ENCODE data around the gene CHRNA4.

CHRNA4 gene

DNA sequence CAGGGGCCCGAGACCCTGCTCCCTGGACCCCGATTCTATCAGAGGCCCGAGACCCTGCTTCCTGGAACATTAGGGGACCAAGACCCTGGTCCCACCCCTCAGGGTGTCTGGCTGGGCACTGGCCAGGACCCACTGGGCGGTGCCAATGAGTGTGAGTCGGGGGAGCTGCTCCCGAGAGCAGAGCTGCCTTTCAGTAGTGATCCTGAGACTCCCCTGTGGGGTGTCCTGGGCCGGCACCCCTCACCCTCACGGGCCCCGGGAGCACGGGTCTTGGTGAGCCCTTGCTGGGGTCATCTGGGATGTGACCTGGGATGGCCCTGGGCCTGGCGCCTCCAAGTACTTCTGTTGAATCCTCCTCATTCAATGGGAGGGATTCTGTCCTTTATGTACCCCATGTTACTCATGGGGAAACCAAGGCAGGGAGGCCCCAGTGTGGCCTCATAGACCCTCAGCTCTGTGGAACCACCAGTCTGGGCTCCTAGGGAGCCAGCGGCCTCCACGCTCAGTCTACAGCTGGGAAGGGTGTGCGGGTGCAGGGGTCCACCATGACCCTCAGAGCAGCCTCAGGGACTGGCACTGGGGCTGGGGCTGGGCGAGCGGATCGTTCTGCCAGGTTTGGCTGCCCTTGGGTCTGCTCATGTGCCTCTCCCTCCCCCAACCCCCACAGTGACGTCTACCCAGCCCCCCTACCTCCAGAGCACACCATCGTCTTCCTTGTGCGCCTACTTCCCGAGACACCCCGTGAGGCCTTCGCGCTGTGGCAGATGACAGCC, 42.6 kb downstream of the CHRNA4 start:
- DNase-seq = no peak

DNA sequence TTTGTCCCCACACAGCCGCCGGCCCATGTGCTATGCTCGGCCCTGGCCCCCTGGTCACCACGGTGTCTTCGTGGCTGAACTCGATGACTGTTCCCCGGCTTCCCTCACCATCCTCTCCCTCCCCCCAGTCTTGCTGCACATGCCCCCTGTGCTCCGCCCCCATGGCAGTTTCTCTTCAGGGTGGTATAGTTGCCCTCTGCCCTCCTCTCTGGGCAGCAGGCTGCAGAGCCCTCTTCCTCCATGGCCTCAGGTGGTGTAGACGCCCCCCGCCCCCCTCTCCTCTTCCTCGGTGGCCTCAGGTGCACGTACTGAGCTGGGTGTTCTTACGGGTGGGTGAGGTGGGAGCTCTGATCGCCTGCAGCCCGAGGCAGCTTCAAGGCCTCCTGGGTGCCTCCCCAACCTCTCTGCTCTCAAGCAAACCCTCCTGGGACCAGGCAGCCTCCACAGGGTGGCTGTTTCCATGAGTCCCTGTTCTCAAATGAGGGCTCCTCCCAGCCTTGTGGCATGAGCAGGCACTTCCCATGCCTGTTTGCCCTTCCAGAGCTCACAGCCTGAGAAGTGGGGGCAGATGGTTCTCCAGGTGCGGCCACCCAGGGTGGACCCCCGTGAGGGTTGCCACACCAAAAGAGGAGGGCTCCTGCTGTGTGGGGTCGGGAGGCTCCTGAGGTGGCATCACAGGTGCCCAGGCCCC, 43.4 kb downstream of the CHRNA4 start:
- DNase-seq = no peak

DNA sequence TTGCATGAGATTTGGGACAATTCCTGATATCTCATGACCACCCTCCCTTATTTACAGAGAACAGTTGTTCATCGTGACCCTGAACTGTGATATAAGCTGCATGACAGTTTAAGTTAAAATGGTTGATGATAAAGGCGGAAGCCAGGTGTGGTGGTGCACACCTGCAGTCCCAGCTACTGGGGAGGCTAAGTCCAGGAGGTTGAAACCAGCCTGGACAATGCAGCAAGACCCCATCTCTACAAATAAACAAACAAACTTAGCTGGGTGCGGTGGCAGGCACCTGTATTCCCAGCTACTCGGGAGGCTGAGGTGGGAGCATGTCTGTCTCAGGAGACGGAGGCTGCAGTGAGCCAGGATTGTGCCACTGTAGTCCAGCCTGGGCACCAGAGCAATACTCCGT, 44.1 kb downstream of the CHRNA4 start:
- DNase-seq = no peak

DNA sequence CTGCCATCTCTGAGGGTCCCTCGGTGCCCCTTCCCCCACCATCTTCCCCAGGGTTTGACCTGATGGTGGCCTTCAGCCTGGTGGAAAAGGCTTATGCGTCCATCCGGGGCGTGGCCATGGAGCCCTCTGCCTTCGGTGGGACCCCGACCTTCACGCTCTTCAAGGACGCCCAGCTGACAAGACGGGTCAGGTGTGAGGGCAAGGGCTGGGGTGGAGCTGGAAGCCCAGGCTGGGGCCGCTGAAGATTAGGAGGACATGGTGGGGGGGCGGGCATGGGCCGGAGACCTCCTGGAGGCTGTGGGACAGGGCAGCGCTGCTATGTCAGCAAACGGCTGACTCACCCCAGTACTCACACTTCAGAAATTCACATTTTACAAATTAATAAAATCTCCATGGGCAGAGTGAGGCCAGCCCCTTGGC, 44.6 kb downstream of the CHRNA4 start:
- no peak for DNase-seq

DNA sequence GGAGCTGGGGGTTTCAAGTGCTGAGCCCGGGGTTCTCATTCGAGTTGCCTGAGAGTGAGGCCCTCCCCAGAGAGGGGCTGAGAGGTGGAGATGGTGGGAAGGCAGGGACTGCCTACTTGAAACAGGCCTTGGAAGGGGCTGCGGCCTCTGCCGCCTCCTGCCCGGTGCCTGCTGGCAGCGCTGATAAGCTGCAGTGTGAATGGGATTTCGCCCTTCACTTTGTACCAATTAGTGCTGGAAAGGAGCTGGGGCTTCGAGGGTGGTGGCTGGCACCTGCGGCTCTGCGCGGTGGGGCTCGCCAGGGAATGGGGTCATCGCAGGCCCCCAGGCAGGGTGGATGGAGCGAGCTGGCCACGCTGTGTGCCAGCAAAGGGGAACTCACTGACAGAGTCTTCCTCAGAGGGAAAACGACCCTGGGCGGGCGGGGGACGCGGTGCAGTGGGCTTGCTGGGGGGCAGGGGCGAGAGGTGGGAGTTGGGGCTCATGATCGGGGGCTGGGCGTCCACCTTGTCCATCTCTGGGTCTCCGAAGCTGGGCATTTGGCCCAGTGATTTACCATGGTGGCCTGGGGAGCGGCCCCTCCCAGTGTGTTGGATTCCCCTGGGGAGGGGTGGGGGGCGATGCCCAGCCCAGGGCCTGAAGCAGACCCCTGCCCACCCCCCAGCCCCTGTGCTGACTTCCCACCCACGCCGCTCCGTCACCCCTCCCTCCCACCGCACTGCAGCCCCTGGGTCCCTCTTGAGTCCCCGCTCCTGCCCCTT, 45.2 kb downstream of the CHRNA4 start:
- no peak for DNase-seq

DNA sequence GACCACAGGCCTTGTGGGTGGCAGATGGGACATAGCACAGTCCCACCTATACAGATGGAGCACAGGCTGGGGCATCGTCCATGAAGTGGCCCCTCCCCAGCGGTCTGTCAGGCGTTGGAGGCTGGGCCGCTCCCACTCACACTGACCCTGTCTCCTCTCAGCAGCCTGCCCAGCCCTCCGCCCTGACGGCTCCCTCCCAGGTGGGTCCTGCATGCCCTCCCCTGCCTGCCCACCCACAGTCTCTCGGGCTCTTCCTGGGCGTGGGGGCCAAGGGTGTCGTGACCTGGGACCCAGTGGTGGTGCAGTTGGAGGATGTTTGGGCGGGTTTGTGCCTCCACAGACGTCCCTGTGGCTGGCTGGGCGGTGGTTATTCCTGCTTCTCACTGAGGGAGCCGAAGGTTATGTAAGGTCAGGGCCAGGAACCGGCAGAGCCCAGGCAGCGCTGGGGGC, 45.9 kb downstream of the CHRNA4 start:
- DNase-seq = no peak

DNA sequence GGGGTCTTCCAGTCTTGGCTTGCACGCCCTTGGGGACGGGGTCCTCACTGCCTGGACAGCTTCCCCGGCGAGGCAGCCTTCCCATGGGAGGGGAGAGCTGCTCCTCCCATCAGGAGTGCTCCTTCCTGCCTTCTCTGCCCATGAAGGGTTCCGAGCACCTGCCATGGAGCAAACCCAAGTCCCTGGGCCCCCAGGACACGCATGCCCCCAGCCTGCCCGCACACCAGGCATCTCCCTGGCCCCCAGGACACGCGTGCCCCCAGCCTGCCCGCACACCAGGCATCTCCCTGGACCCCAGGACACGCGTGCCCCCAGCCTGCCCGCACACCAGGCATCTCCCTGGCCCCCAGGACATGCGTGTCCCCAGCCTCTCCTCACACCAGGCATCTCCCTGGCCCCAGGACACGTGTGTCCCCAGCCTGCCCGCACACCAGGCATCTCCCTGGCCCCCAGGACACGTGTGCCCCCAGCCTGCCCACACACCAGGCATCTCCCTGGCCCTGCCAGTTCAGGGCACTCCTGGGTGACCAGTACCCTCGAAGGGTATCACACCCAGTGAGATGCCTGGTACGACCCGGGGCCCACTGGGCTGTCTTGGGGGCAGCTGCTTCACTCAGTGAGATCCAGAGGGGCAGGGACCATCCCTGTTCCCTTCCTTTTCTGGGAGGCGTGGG, 46.4 kb downstream of the CHRNA4 start:
- DNase-seq = no peak

DNA sequence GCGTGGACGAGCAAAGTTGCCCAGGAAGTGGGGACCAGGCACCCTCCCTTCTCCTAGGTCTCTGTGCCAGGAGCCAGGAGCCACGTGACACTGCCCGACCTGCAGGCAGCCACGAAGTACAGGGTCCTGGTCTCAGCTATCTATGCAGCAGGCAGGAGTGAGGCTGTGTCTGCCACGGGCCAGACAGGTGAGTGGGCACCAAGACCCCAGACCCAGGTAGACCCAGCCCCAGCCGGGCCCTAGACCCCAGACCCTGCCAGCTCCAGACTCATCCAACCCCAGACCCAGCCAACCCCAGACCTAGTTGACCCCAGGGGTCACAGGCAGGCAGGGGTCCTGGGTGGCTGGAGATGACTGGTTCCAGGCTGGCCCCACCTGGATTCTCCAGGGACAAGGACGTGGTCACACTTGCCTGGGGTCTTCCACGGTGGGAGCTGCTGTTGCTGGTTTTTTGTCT, 47.1 kb downstream of the CHRNA4 start:
- no peak for DNase-seq

DNA sequence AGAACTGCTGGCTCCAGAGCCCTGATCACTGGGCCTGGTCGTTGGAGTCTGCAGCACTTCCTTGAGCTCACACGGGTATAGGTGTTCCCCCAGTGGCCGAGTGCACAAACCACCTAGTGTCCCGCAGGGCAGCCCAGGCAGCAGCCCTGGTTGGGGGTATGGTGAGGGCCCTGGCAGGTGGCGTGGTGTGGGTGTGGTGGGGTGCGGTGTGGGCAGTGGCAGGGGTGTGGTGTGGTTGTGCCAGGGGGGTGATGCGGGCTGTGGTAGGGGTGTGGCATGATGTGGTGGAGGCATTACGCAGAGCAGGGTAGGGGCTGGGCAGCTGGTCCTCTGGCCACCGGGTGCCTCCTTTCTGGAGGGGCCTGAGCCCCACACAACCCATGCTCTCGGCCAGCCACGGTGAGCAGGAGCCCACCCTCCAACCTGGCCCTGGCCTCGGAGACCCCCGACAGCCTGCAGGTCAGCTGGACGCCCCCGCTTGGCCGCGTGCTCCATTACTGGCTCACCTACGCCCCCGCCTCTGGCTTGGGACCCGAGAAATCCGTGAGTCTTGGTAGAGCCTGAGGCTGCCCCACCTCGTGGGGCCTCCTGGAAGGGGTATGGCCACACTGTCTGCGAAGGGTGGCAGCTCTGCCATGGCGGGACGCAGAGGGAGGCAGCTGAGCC, 47.7 kb downstream of the CHRNA4 start:
- DNase-seq = no peak

DNA sequence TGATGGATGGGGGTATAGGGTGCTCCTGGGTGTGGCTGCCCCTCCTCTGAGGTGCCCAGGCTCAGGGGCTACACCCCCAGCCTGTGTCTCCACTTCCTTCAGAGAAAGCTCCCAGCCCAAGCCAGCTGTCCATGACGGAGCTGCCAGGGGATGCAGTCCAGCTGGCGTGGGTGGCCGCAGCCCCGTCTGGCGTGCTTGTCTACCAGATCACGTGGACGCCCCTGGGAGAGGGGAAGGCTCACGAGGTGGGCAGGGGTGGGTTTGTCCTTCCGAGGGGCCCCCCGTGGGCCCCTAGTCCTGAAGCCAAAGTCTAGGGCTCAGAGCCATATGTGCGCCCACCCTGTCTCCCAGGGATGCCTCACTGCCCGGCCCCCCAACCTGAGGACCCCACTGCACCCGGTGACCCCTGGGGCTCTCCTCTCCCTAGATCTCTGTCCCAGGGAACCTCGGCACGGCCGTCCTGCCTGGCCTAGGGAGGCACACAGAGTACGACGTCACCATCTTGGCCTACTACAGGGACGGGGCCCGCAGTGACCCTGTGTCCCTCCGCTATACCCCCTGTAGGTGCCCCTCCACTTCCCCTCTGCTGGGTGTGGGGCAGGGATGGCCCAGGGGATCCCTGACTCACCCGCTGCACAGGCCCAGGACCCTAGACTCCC, 48.3 kb downstream of the CHRNA4 start:
- no peak for DNase-seq

DNA sequence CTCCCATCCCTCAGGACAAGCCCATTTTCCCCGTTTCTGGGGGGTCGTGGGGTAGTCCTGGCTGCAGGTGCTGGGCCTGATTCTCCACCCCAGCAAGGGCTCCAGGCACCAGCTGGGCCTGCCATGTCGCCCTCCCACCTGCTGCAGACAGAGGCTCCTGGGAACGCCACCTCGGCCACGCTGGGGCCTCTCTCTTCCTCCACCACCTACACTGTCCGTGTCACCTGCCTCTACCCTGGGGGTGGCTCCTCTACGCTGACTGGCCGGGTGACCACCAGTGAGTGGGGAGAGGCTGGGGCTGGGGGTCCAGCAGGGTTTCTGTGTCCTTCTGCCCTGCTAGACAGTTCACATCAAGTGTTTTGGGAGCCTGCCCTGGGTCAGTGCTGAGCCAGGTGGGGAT, 48.9 kb downstream of the CHRNA4 start:
- no peak for DNase-seq

DNA sequence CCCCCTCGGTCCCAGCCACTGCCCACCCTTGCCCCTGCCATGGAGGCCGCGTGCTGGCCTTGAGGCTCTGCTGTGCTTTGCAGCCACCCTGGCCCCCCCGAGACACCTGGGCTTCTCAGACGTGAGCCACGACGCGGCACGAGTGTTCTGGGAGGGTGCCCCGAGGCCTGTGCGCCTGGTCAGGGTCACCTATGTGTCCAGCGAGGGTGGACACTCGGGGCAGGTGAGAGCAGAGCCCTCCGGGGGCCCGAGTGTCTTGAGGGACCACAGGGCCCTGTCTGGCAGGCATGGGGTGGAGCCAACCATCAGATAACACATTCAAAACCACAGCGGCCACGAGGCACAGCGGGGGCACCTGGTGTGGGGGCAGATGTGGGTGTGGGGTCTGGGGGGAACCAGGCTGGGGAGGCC, 49.3 kb downstream of the CHRNA4 start:
- DNase-seq = no peak

DNA sequence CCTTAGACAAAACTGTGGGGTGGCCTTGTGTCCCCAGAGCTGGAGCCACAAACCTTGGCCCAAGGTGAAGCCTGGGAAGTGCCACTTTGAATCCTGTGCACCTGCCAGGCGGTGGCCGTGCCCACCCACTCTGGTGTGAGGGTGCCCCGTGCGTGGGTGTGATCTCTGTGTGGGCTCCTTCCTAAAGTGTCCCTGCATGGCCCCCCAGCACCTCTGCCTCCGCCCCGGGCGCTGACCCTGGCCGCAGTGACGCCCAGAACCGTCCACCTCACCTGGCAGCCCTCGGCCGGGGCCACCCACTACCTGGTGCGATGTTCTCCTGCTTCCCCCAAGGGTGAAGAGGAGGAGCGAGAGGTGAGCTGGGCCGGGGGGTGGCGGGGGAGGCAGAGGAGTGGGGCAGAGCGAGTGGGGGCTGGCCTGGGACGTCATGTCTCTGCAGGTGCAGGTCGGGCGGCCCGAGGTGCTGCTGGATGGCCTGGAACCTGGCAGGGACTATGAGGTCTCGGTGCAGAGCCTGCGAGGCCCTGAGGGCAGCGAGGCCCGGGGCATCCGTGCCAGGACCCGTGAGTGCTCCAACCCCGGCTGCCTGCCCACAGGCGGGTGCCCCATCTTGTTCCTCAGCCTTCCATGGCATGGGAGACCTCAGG, 49.8 kb downstream of the CHRNA4 start:
- DNase-seq = no peak

DNA sequence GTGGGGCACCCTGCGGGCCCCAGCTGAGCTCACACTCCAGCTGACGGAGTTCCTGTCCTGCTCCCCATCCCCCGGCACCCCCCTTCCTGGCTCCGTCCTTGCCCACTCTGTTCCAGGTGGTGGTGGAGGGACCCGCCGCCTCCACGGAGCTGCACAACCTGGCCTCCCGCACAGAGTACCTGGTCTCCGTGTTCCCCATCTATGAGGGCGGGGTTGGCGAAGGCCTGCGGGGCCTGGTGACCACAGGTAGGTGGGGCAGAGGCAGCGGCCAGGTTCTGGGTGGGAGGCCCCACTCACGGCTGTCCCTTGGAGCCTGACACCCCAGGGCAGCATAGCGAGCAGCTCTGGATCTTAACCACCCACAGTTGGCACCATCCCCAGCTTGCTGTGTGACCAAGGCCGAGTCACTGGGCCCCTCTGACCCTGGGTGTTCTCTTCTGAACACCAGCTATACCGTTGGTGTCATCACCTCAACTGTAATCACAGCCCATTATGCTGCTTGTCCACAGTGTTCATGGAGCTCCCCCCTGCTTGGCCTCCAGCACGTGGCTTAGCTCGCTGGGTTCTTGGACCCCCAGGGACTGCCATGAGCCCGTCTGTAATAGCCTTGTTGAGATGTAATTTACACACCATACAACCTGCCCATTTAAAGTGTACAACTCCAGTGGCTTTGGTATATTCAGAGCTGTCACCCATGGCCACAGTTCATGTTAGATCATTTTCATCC, 50.7 kb downstream of the CHRNA4 start:
- no peak for DNase-seq

DNA sequence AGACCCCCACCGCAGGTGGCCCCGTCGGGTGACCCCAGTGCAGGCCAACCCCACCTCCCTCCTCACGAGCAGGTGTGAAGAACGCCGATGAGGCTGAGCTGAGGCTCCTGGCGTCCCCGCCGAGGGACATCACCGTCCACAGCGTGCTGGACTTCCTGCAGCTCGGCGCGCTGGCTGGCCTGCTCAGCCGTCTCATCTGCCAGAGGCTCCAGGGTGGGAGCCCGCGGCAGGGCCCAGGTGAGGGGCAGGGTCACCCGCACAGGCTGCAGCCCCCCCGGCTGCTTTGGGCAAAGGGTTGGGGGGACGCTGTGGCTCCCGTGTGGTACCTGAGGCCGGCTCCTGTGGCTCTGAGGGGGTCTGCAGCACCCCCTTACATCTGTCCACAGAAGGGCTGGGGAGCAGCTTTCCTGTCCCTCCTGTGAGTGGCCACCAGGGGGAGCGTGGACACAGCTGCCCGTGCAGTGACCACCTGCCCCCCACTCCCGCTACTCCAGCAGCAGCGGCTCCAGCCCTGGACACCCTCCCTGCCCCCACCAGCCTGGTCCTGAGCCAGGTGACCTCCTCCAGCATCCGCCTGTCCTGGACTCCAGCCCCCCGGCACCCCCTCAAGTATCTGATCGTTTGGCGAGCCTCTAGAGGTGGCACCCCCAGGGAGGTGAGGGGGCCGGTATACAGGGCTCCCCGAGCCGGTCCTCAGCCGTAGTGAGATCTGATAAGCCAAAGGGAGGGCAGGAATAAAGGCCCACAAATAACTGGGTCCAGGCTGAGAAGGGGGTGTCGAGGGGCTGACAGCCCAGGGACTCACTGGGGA, 51.7 kb downstream of the CHRNA4 start:
- peak; percentile 48 for DNase-seq

DNA sequence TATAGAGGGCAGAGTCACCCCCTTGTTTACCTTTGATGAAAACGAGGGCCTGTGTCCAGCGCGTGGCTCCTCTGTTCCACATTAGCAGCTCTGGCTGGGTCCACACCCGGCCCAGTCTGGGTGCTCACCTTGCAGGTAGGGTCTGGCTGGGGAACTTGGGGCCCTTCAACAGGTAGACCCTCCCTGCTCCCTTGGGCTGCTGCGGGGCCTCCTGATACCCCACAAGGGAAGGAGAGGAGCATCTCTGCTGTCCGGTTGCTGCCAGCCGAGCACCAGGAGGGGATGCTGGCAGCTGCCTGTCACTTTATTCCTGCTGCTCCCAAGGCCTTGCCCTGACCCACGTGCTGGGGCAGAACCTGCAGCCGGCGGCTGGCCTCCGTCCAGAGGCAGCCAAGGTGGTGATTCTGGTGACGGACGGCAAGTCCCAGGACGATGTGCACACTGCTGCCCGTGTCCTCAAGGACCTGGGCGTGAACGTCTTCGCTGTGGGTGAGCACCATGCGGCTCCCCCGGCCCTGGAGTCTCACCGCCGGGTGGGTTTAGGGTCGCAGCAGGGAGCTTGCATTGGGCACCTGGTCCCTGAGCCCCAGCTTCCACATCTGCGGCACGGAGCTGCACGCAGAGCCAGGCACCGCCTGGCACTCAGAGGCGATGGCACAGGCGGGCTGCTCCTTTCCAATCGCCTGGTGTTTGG, 52.8 kb downstream of the CHRNA4 start:
- DNase-seq = no peak

DNA sequence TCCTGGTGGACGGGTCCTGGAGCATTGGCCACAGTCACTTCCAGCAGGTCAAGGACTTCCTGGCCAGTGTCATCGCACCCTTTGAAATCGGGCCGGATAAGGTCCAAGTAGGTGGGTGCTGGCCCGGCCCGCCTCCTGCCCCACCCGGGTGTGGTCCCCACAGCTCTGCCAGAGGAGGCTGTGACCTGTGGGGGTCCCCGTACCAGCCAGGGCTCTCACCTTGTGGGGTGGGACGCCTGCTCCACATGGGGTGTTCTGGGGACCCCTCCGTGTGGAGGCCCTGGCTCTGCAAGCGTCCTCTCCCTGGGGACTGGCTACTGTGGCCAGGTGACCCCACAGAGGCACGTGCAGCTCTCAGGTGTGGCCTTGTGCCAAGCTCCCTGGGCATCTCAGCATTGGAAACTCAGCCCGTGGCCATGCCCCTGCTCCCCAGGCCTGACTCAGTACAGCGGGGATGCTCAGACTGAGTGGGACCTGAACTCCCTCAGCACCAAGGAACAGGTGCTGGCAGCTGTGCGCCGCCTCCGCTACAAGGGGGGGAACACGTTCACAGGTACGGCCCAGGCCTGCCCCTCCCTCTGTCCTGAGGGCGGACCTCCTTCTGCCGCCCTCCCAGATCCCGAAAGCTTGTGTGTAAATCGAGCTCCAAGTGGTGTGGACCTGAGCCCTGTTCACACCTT, 53.5 kb downstream of the CHRNA4 start:
- no peak for DNase-seq

All from NCI-H1092 treated with DMSO at 0.1 percent for 48 hours (cell line).